WTC11 (cell line): ENCODE data around the gene SLC25A17. TPM values are rescaled to one million over a fixed set of nuclear protein-coding genes. Genes with fewer than 3 reads are reported as not detected.

ENCODE experiments used
- ATAC-seq: fragments of 200-7000 bp; cut with Tn5 transposase; 2 replicates; pipeline ENCODE4 v1.10.0; 2021; ENCODE audit warnings: mild to moderate bottlenecking, moderate library complexity
- CTCF ChIA-PET: fragments of 300-600 bp; sonication (Branson Sonifier 250); formaldehyde crosslinking; loops from one replicate; lab custom pipeline; 2021; ENCODE audit warnings: antibody characterized with exemption; lab: Charles Lee
- POLR2A ChIA-PET: fragments of 350-600 bp; sonication (Branson Sonifier 250); formaldehyde crosslinking; loops from one replicate; lab custom pipeline; 2021; ENCODE audit warnings: antibody characterized with exemption; lab: Charles Lee
- DNase-seq: peaks from one replicate; pipeline ENCODE4 v3.0.0; 2021; ENCODE audit warnings: low spot score
- H3K27ac Mint-ChIP-seq: 2 replicates; pipeline ENCODE4 v1.8.0; 2021; ENCODE audit warnings: mixed read lengths
- H3K27me3 Mint-ChIP-seq: 2 replicates; pipeline ENCODE4 v1.8.0; 2021; ENCODE audit warnings: low read depth, mild to moderate bottlenecking, moderate library complexity, mixed read lengths
- H3K36me3 Mint-ChIP-seq: 2 replicates; pipeline ENCODE4 v1.8.0; 2021; ENCODE audit warnings: mixed read lengths
- H3K4me1 Mint-ChIP-seq: 2 replicates; pipeline ENCODE4 v1.8.0; 2022; ENCODE audit warnings: mixed read lengths
- H3K4me3 Mint-ChIP-seq: 2 replicates; pipeline ENCODE4 v1.8.0; 2021; ENCODE audit warnings: mild to moderate bottlenecking, moderate library complexity, mixed read lengths
- H3K9me3 Mint-ChIP-seq: 2 replicates; pipeline ENCODE4 v1.8.0; 2021; ENCODE audit warnings: mixed read lengths
- AFF4 ChIP-seq: sonication (generic); formaldehyde crosslinking; IDR thresholded peaks from 2 replicates; pipeline ENCODE4 v1.8.1; 2023; ENCODE audit warnings: mild to moderate bottlenecking, missing genetic modification reagents, borderline replicate concordance
- AR ChIP-seq: fragments of 250-450 bp; sonication (Bioruptor Pico); IDR thresholded peaks from 2 replicates; pipeline ENCODE4 v1.9.0; 2021; ENCODE audit warnings: mild to moderate bottlenecking
- CTCF ChIP-seq: fragments of 200-600 bp; IDR thresholded peaks from 2 replicates; pipeline ENCODE4 v1.8.0; 2022; ENCODE audit warnings: antibody characterized with exemption
- E2F1 ChIP-seq: sonication (generic); formaldehyde crosslinking; IDR thresholded peaks from 2 replicates; pipeline ENCODE4 v1.8.0; 2022; ENCODE audit warnings: mild to moderate bottlenecking, missing genetic modification reagents
- FOXK1 ChIP-seq: sonication (generic); formaldehyde crosslinking; IDR thresholded peaks from 2 replicates; pipeline ENCODE4 v1.8.0; 2022; ENCODE audit warnings: mild to moderate bottlenecking, moderate library complexity, missing genetic modification reagents
- FOXP4 ChIP-seq: sonication (generic); formaldehyde crosslinking; IDR thresholded peaks from 2 replicates; pipeline ENCODE4 v1.8.0; 2022; ENCODE audit warnings: mild to moderate bottlenecking, missing genetic modification reagents
- GRHL2 ChIP-seq: fragments of 250-450 bp; sonication (Bioruptor Pico); IDR thresholded peaks from 2 replicates; pipeline ENCODE4 v1.8.0; 2022; ENCODE audit warnings: mild to moderate bottlenecking, moderate library complexity; ENCODE audit not compliant: insufficient replicate concordance, severe bottlenecking
- HMGXB4 ChIP-seq: sonication (generic); formaldehyde crosslinking; IDR thresholded peaks from 2 replicates; pipeline ENCODE4 v1.8.1; 2023; ENCODE audit warnings: mild to moderate bottlenecking, moderate library complexity, missing genetic modification reagents
- KAT7 ChIP-seq: sonication (generic); formaldehyde crosslinking; IDR thresholded peaks from 2 replicates; pipeline ENCODE4 v1.8.1; 2023; ENCODE audit warnings: missing genetic modification reagents, mild to moderate bottlenecking, borderline replicate concordance
- NR1H2 ChIP-seq: sonication (generic); formaldehyde crosslinking; IDR thresholded peaks from 2 replicates; pipeline ENCODE4 v1.9.0; 2021; ENCODE audit warnings: mild to moderate bottlenecking, moderate library complexity, missing genetic modification reagents
- RORB ChIP-seq: fragments of 250-450 bp; sonication (Bioruptor Pico); IDR thresholded peaks from 2 replicates; pipeline ENCODE4 v1.9.0; 2021; ENCODE audit warnings: mild to moderate bottlenecking
- SOX15 ChIP-seq: fragments of 250-450 bp; sonication (Bioruptor Pico); IDR thresholded peaks from 2 replicates; pipeline ENCODE4 v1.9.0; 2021; ENCODE audit warnings: mild to moderate bottlenecking
- ZNF138 ChIP-seq: sonication (generic); formaldehyde crosslinking; conservative IDR thresholded peaks from 2 replicates; pipeline ENCODE4 v1.8.1; 2022; ENCODE audit warnings: mild to moderate bottlenecking, moderate library complexity, missing genetic modification reagents
- ZNF317 ChIP-seq: sonication (generic); formaldehyde crosslinking; IDR thresholded peaks from 2 replicates; pipeline ENCODE4 v1.8.1; 2023; ENCODE audit warnings: low read depth, mild to moderate bottlenecking, moderate library complexity, missing genetic modification reagents, borderline replicate concordance
- ZNF396 ChIP-seq: fragments of 250-450 bp; sonication (Bioruptor Pico); IDR thresholded peaks from 2 replicates; pipeline ENCODE4 v1.8.0; 2021; ENCODE audit warnings: mild to moderate bottlenecking, moderate library complexity, borderline replicate concordance
- ZNF423 ChIP-seq: fragments of 250-450 bp; sonication (Bioruptor Pico); IDR thresholded peaks from 2 replicates; pipeline ENCODE4 v2.1.2; 2022; ENCODE audit warnings: mild to moderate bottlenecking, moderate library complexity
- ZNF425 ChIP-seq: fragments of 250-450 bp; sonication (Bioruptor Pico); conservative IDR thresholded peaks from 2 replicates; pipeline ENCODE4 v1.9.0; 2021; ENCODE audit warnings: mild to moderate bottlenecking
- total RNA-seq: library from RNA; stranded (reverse); gene quantifications from 3 replicates; pipeline ENCODE4 v1.2.3, GENCODE V29; 2021

The SLC25A17 gene
- total RNA-seq, 1 experiment from 2014 or later = 29.6 TPM

GRCh38 chr22:40729284-40729683 is 89.9 kb downstream of the SLC25A17 start:
- H3K27ac Mint-ChIP-seq = no peak overlapping the region
- no peaks in the 10 kb centered on the region for H3K27me3 Mint-ChIP-seq
- CTCF ChIA-PET = interaction anchor here (1.7 kb wide), 1 partner anchor 46 kb away, joined by 9 read pairs; no protein-coding TSS in a partner anchor
- DNase-seq (no peak), ATAC-seq (no peak)
- POLR2A ChIA-PET = interaction anchor here (1.2 kb wide), 1 partner anchor 15 kb away, joined by 3 read pairs; no protein-coding TSS in a partner anchor
- H3K4me1 Mint-ChIP-seq = peaks cover 47% of the 10 kb centered on the region
- no peak overlapping the region for H3K4me3 Mint-ChIP-seq
- peaks cover 2% of the 10 kb centered on the region; the same call in 1 of the 2 replicates for H3K36me3 Mint-ChIP-seq
- H3K9me3 Mint-ChIP-seq = peaks cover 16% of the 10 kb centered on the region
- TF ChIP-seq RORB (CRISPR knock-in tag) (no peak), ZNF396 (CRISPR knock-in tag) (no peak), E2F1 (CRISPR knock-in tag) (no peak), ZNF317 (no peak), FOXP4 (no peak), NR1H2 (no peak), ZNF425 (CRISPR knock-in tag) (no peak), KAT7 (no peak), ZNF423 (CRISPR knock-in tag) (no peak), FOXK1 (CRISPR knock-in tag) (no peak), AFF4 (CRISPR knock-in tag) (no peak), HMGXB4 (no peak), AR (CRISPR knock-in tag) (no peak), CTCF (no peak), SOX15 (CRISPR knock-in tag) (no peak), GRHL2 (no peak), ZNF138 (CRISPR knock-in tag) (no peak)
